Ecto neural progenitor cell (in vitro differentiated cells): ENCODE results near the gene TNFAIP3.

Source experiments
- DNase-seq: peaks from one replicate; pipeline ENCODE4 v3.0.0-alpha.2; 2018; ENCODE audit warnings: low spot score

The TNFAIP3 gene

GRCh38 chr6:137864812-137865508 lies 2.1 kb upstream of the TNFAIP3 start:
- peak; percentile 49 for DNase-seq

- DNase-seq, result peak; percentile 66
These were observed 702 bp upstream of the TNFAIP3 start for GRCh38 chr6:137866200-137866913.

GRCh38 chr6:137867685-137868509 lies 838 bp downstream of the TNFAIP3 start:
- peak; percentile 65 for DNase-seq

DNA sequence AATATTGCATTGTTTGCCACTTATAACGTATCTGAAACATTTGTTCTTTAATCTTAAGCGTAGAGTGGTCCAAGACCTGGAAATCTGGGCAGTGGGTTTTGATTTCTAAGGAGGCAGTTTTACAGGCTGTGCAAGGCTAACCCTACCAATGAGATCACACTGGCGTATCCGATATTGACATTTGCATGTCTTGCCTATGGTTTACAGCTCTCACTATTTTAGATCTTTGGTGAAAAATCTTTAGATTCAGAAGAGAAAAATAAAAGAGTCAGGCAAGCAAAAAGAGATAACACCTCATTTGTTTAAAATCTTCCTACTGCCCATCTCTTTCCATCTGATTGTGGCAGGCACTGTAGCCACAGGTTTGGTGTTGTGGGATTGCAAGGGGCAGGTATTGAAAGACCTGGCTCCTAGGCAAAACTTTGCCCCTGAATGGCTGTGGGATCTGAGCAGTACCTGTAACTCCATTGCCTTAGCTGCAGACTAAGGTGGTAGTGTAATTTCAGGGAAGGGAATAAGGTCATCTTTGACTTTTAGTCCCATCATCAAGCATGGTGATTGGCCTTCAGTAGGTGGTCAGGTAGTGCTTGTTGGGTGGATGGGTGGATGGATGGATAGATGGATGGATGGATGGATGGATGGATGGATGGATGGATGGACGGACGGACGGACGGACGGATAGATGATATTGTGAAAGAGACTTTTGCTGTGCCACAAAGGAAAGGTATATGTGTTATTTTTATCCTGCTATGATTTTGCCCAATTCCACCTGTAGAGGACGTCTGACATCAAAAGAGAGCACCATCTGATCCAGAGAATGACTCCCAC lies 1.9 kb downstream of the TNFAIP3 start:
- DNase-seq, result no peak

- DNase-seq, result no peak
These were observed 2.7 kb downstream of the TNFAIP3 start for GRCh38 chr6:137869549-137870307.

DNA sequence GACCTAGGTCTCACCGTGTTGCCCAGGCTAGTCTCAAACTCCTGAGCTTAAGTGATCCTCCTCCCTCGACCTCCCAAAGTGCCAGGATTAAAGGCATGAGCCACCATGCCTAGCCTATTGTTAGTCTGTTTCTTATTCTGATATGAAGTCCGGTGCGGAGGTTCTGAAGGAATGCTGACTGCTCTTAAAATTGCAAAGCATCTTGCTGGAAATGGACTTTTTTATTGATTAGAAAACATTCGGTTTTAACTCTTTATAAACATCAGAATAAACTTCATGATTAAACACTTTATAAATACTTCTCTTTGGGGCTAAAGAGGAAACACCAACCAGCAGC lies 3.2 kb downstream of the TNFAIP3 start:
- DNase-seq, result no peak

DNA sequence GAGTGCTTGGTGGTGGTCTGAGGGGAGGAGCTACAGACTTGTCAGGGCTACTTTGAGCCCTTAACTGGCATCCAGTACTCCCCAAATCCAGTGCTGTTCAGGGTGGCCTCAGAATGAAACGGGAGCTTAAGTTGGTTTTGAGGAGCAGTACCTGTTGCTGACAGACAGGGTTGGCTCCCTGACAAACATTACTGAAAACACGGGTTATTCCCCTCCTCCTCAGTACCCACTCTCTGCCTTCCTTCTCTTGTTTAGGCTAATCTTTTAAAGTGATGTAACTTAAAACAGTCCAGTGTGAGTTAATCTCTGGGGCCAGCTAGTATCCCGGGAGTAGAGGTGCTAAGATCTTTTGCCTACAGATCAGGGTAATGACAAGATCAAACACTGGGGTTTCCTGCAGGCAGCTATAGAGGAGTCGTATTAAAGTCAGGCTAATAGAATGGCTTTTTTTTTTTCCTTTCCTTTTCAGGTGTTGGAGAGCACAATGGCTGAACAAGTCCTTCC lies 3.7 kb downstream of the TNFAIP3 start:
- DNase-seq, result no peak

GRCh38 chr6:137871291-137871690 lies 4.2 kb downstream of the TNFAIP3 start:
- no peak for DNase-seq

GRCh38 chr6:137871831-137872454 lies 4.9 kb downstream of the TNFAIP3 start:
- no peak for DNase-seq

GRCh38 chr6:137872581-137873115 lies 5.6 kb downstream of the TNFAIP3 start:
- no peak for DNase-seq

GRCh38 chr6:137873273-137873762 lies 6.3 kb downstream of the TNFAIP3 start:
- no peak for DNase-seq

DNA sequence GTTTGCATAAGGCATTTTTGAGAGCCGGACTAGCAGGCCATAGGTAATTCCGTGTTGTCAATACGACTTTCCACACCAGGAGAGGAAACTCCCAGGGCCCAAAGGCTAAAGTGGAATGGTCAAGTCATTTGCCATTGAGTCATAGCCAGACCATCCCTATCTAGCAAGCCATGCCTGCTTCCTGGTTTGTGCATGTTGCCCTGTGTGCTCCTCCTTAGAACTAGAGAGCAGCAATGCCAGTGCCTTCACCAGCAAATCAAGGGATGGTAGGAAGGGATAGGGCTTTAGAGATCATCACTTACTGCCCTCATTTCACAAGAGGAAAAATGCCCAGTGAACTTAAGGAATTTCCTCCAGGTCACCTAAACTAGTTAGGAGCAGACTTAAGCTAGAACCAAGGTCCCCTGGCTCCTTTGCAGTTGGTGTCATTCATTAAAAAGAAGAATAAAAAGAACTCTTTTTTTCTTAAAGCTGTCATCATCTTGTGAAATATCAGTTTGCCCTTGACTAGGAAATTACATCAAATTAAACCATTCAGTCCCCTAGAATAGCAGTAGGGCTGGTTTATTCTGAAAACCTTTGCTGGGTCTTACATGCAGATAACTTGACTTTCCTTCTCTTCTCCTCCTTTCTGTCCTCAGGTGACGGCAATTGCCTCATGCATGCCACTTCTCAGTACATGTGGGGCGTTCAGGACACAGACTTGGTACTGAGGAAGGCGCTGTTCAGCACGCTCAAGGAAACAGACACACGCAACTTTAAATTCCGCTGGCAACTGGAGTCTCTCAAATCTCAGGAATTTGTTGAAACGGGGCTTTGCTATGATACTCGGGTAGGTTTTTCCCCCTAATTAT lies 7.4 kb downstream of the TNFAIP3 start:
- DNase-seq, result no peak

DNA sequence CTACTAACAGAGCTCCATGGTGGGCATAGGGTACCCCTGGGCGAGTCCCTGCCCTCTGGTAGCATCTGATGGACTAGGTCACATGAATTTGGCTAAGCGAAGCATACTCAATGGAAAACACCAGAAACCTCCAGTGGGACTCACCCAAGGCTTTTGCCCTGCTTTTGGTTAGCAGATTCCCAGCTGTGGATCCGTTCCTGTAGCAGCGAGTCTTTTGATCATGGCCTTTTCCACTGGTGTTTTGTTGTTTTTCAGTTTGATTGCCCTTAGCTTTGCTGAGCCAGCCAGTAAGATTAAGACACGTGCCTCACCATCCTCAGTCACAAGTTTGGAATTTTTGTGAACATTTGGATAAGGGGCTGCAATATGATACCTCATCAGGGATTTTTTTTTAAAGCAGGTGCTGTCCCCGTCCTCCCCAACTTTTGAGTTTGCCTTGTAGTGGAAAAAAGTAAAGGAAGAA lies 8.0 kb downstream of the TNFAIP3 start:
- DNase-seq, result no peak

GRCh38 chr6:137875606-137876005 lies 8.5 kb downstream of the TNFAIP3 start:
- DNase-seq, result no peak

GRCh38 chr6:137876547-137876946 lies 9.5 kb downstream of the TNFAIP3 start:
- DNase-seq, result no peak

DNA sequence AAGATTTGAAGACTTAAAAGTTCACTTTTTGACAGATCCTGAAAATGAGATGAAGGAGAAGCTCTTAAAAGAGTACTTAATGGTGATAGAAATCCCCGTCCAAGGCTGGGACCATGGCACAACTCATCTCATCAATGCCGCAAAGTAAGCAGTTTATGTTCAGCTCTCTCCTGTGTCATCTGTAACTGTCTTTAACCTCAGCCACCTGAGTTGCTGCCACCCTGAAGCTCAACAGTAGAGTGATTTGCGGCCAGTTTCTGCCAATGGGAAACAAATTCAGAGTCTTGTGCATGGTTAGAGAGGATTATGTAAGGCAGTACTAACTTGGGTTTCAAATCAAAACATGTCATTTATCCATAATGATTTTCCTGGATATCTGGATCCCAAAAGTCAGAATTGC lies 10.1 kb downstream of the TNFAIP3 start:
- DNase-seq, result no peak

DNA sequence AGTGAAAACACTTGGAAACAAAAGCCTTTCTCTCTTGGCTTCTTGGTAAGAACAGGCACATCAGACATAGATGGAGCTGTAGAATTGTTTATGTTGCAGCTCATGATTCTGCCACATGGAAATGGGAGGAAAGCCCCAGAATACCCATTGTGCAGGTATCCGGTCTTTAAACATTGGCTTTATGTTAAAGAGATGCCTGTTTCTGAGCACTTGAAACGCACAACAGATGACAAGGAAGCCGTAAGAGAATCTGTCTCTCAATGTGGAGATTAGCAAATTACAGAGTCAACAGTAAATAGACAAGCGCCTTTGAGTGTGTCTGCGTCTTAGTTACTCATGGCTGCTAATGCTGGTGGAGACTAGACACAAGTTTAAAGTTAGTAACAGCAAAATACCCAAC lies 10.5 kb downstream of the TNFAIP3 start:
- DNase-seq, result no peak

- no peak for DNase-seq
These were observed 11.0 kb downstream of the TNFAIP3 start for GRCh38 chr6:137878029-137878428.
